Measurements from ENCODE around the gene DSPP.

- TF ChIP-seq CTCF (optimal IDR thresholded peaks at IDR 0.05 in 1 of 3, IDR thresholded peaks at IDR 0.05 in 1 of 3, conservative IDR thresholded peaks at IDR 0.05 in 1 of 3; ENCODE audit: extremely low read depth in 1 of 3, insufficient read depth in 2 of 3, low read length in 3 of 3), result no peak
- no peak for TF ChIP-seq EZH2 (IDR thresholded peaks at IDR 0.05; ENCODE audit: low read length)
Observed at GRCh38 chr4:87651941-87652340, 43.6 kb downstream of the DSPP start.
